DMS114 treated with DMSO at 0.1 percent for 48 hours (cell line): Measurements from ENCODE around the gene KATNIP.

Source experiments
- DNase-seq: peaks from one replicate; lab custom pipeline; 2025; ENCODE audit not compliant: unreplicated experiment; lab: John Stamatoyannopoulos, UW

KATNIP gene

GRCh38 chr16:27579087-27579980 is 29.4 kb downstream of the KATNIP start:
- DNase-seq, result no peak

DNA sequence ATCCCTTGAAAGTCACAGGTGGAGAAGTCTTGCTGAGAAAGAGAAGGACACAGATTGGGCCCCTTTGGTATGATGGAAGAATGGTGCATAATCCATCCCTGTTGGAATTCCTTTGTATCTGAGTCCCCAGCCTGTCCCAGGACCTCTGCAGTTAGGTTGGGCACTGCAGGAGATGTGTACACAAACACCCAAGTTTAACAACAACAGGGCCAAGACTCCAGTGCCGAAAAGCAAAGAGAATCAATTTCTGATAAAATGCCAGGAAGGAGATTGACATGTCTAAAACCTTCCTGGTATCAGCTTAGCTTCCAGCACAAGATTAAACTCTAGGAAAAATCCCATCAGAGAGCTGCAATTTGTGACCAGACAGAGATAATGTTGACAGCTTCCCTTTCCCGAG is 32.9 kb downstream of the KATNIP start:
- DNase-seq, result no peak

DNA sequence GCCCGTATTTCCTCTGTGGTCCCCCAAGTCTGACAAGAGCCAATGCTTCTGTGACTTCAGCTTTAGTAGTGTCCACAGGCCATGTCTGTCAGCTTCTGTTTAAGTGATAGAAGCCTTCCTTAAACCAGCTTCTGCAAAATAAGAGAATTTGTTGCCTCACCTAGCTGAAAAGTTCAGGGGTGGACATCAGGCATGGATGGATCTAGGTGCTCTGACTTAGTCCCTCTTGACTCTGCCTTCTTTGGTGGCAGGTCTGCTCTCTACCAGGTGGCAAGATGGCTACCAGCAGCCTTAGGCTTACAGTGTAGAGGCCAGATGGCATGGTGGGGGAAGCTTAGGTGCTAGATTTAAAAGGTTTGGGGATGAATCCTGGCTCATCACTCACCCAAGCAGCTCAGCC is 33.7 kb downstream of the KATNIP start:
- no peak for DNase-seq

GRCh38 chr16:27585200-27585599 is 35.3 kb downstream of the KATNIP start:
- DNase-seq, result no peak

GRCh38 chr16:27586711-27587110 is 36.8 kb downstream of the KATNIP start:
- DNase-seq, result no peak

DNA sequence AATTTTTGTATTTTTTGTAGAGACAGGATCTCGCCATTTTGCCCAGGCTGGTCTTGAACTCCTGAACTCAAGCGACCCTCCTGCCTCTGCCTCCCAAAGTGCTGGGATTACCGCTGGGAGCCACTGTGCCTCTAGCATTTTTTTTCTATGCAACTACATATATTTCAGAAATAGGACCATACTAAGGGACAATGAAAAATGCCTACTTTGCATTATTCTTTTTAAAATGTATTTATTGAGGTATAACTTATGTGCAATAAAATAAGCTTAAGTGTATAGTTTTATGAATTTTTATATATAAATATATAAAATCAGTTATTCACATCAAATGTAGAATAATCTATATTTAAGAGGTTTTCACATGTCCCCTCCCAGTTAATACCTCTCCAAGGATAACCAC is 38.1 kb downstream of the KATNIP start:
- DNase-seq, result no peak

DNA sequence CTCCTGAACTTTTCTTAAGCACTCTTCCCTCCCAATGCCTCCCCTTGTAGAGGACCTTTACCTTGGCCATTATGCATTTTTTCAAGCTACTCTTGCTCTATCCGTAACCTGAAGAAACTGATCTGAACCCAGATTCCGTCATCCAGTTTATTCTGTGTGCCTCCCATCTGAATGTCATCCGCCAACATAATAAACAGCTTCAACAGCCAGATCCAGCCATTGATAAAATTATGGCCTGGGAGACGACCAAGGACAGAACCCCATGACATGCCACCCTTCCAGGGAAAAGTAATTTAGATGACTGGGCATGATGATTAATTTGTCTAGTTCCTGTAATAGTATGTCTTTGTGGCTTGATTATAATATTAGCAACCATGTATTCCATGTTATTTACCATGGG is 41.9 kb downstream of the KATNIP start:
- no peak for DNase-seq

DNA sequence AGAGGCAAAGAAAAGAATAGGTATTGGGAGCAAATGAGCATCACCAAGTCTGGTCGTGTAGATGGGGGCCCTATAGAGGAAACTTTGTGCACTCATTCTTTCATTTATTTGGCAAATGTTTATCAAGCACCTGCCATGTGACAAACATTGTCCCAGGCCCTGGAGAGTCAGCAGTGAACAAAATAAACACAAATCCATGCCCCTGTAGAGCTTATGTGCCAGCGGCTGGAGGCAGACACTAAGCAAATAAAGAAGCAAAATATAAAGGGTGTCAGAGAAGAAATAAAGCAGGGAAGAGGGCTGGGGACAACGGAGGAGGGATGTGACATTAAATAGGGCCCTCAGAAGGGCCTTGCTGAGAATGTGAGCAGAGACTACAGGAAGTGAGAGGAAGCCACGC is 45.5 kb downstream of the KATNIP start:
- DNase-seq, result no peak

GRCh38 chr16:27595993-27596392 is 46.0 kb downstream of the KATNIP start:
- DNase-seq, result no peak

- DNase-seq, result no peak
Observed at GRCh38 chr16:27596411-27596810, 46.5 kb downstream of the KATNIP start.

- no peak for DNase-seq
Observed at GRCh38 chr16:27597361-27597760, 47.4 kb downstream of the KATNIP start.

GRCh38 chr16:27598220-27598619 is 48.3 kb downstream of the KATNIP start:
- DNase-seq, result no peak

DNA sequence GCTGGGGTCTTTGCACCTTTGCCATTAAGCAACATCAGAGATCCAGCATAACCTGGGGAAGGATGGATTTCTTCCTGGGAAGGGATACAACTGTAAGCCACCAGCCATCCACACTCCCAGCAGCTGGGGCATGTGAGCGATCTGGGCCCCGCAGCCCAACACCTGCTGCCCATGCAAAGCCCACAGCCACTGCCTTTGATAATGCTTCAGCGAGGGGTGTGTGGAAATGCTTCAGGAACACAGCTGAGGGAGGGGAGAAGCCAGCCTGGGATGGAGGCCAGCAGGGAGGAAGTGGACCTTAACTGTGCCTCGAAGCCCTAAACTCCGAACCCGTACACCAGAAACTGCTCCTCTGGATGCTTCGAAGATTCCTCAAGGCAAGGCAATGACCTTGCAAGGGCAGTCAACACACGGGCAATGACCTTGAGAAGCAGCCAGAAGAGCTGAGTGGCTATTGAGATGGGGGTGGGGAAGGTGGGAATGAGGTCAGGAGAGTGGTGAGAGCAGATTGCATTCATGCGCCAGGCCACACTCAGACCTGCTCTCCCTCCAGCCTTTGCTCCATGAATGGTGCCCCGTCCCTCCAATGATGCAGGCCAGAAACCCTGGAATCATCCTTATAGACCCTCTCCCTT is 49.1 kb downstream of the KATNIP start:
- DNase-seq, result no peak

GRCh38 chr16:27599606-27600005 is 49.7 kb downstream of the KATNIP start:
- no peak for DNase-seq
